Large intestine (tissue), 3 donors: Measurements from ENCODE around the gene CD40. TPM values are rescaled to one million over a fixed set of nuclear protein-coding genes. Genes with fewer than 3 reads are reported as not detected.

ENCODE experiments used
- DNase-seq, 2 donors: peaks; one replicate each; pipeline versions ENCODE4 v3.0.0 to v3.0.0-alpha.2; 2013
- H3K27ac ChIP-seq: one replicate; pipeline ENCODE4 v1.5.1; 2013; ENCODE audit warnings: low read length
- H3K27me3 ChIP-seq: 2 replicates; pipeline ENCODE4 v1.6.1; 2013; ENCODE audit warnings: low read length; ENCODE audit not compliant: control insufficient read depth, insufficient read depth
- H3K36me3 ChIP-seq: 2 replicates; pipeline ENCODE4 v1.6.1; 2013; ENCODE audit warnings: low read length; ENCODE audit not compliant: control insufficient read depth, insufficient read depth
- H3K4me1 ChIP-seq: one replicate; pipeline ENCODE4 v1.6.1; 2013; ENCODE audit warnings: low read length; ENCODE audit not compliant: control insufficient read depth, insufficient read depth
- H3K4me3 ChIP-seq: one replicate; pipeline ENCODE4 v1.5.1; 2013; ENCODE audit warnings: low read length
- H3K9me3 ChIP-seq: one replicate; pipeline ENCODE4 v1.6.1; 2013; ENCODE audit warnings: mild to moderate bottlenecking, low read depth, low read length, moderate library complexity; ENCODE audit not compliant: control insufficient read depth
- WGBS: methylation state at CpG from one replicate; pipeline ENCODE4 v1.1.5; 2013; ENCODE audit warnings: low lambda C conversion rate; ENCODE audit not compliant: insufficient coverage; 5-methylcytosine and 5-hydroxymethylcytosine counted together
- polyA plus RNA-seq: library from polyadenylated mRNA; unstranded; fragments of 120-200 nt; gene quantifications from one replicate; pipeline ENCODE4 v1.2.1, GENCODE V29; 2013

CD40 gene
- polyA plus RNA-seq, 1 donor = 2.8 TPM

GRCh38 chr20:46081074-46081473 is 37.0 kb upstream of the CD40 start:
- Histone ChIP-seq H3K4me1 (no peaks in the 10 kb centered on the region), H3K36me3 (peaks cover 22% of the 10 kb centered on the region)

GRCh38 chr20:46083101-46083500 is 35.0 kb upstream of the CD40 start:
- H3K4me1 ChIP-seq = peaks cover 6% of the 10 kb centered on the region
- no peaks in the 10 kb centered on the region for H3K9me3 ChIP-seq
- H3K27ac ChIP-seq = no peak overlapping the region
- no peak for DNase-seq
- H3K36me3 ChIP-seq = peaks cover 10% of the 10 kb centered on the region
- no peaks in the 10 kb centered on the region for H3K27me3 ChIP-seq
- no CpG with 5 or more reads among the region's 6 CpGs for WGBS
- no peak overlapping the region for H3K4me3 ChIP-seq

More at GRCh38 chr20:46081074-46081473, 37.0 kb upstream of the CD40 start:
- DNase-seq = no peak
- no peak overlapping the region for H3K27ac ChIP-seq
- 100% methylated on average over 1 of the region's 1 CpG for WGBS
- H3K27me3 ChIP-seq = no peaks in the 10 kb centered on the region
- no peak overlapping the region for H3K4me3 ChIP-seq
- H3K9me3 ChIP-seq = no peaks in the 10 kb centered on the region

GRCh38 chr20:46083531-46084061 is 34.5 kb upstream of the CD40 start:
- no peak overlapping the region for H3K27ac ChIP-seq
- DNase-seq = no peak
- H3K9me3 ChIP-seq = no peaks in the 10 kb centered on the region
- H3K27me3 ChIP-seq = no peaks in the 10 kb centered on the region
- H3K4me3 ChIP-seq = no peak overlapping the region
- peaks cover 5% of the 10 kb centered on the region for H3K36me3 ChIP-seq
- peaks cover 9% of the 10 kb centered on the region for H3K4me1 ChIP-seq
- no CpG with 5 or more reads among the region's 1 CpG for WGBS

- H3K4me1 ChIP-seq = peaks cover 9% of the 10 kb centered on the region
- H3K36me3 ChIP-seq = no peaks in the 10 kb centered on the region
- no peak for DNase-seq
- no peak overlapping the region for H3K27ac ChIP-seq
- H3K4me3 ChIP-seq = no peak overlapping the region
- no peaks in the 10 kb centered on the region for H3K9me3 ChIP-seq
- no CpG with 5 or more reads among the region's 3 CpGs for WGBS
- no peaks in the 10 kb centered on the region for H3K27me3 ChIP-seq
Observed at GRCh38 chr20:46084805-46085178, 33.3 kb upstream of the CD40 start.

- H3K27me3 ChIP-seq = no peaks in the 10 kb centered on the region
- peaks cover 9% of the 10 kb centered on the region for H3K4me1 ChIP-seq
- no peak overlapping the region for H3K4me3 ChIP-seq
- 0% methylated on average over 1 of the region's 4 CpGs for WGBS
- no peak overlapping the region for H3K27ac ChIP-seq
- H3K9me3 ChIP-seq = no peaks in the 10 kb centered on the region
- H3K36me3 ChIP-seq = no peaks in the 10 kb centered on the region
- peak in 1 of 2 donors; percentile 35 for DNase-seq
Observed at GRCh38 chr20:46085179-46085851, 32.8 kb upstream of the CD40 start.

GRCh38 chr20:46087161-46087560 is 31.0 kb upstream of the CD40 start:
- Histone ChIP-seq H3K4me3 (no peak overlapping the region), H3K36me3 (no peaks in the 10 kb centered on the region), H3K27ac (no peak overlapping the region), H3K4me1 (peaks cover 9% of the 10 kb centered on the region), H3K9me3 (peaks cover 3% of the 10 kb centered on the region), H3K27me3 (no peaks in the 10 kb centered on the region)
- no peak for DNase-seq
- WGBS = no CpG with 5 or more reads among the region's 8 CpGs

- H3K27me3 ChIP-seq = no peaks in the 10 kb centered on the region
- peak in 1 of 2 donors; percentile 8 for DNase-seq
- peak overlapping the region; percentile 92 for H3K4me3 ChIP-seq
- peaks cover 3% of the 10 kb centered on the region for H3K9me3 ChIP-seq
- H3K27ac ChIP-seq = peak overlapping the region; percentile 83
- 0% methylated on average over 2 of the region's 22 CpGs for WGBS
- H3K4me1 ChIP-seq = peaks cover 9% of the 10 kb centered on the region
- no peaks in the 10 kb centered on the region for H3K36me3 ChIP-seq
Observed at GRCh38 chr20:46088409-46089166, 29.5 kb upstream of the CD40 start.

- peaks cover 3% of the 10 kb centered on the region for H3K9me3 ChIP-seq
- no peak for DNase-seq
- no CpG with 5 or more reads among the region's 31 CpGs for WGBS
- peak overlapping the region; percentile 92 for H3K4me3 ChIP-seq
- no peaks in the 10 kb centered on the region for H3K27me3 ChIP-seq
- peak overlapping the region; percentile 83 for H3K27ac ChIP-seq
- peaks cover 9% of the 10 kb centered on the region for H3K4me1 ChIP-seq
- H3K36me3 ChIP-seq = no peaks in the 10 kb centered on the region
Observed at GRCh38 chr20:46089167-46089416, 29.0 kb upstream of the CD40 start.

GRCh38 chr20:46089417-46090388 is 28.4 kb upstream of the CD40 start, which contains the start of gene NCOA5:
TSS of gene NCOA5 (minus strand) at chr20:46089962. CDS start at chr20:46079424, 10,538 bp downstream.
- Histone ChIP-seq H3K27me3 (no peaks in the 10 kb centered on the region), H3K36me3 (no peaks in the 10 kb centered on the region), H3K4me3 (peak within 1 kb of the TSS; percentile 92), H3K9me3 (peaks cover 3% of the 10 kb centered on the region), H3K4me1 (peaks cover 9% of the 10 kb centered on the region), H3K27ac (peak within 1 kb of the TSS; percentile 83)
- 10% methylated on average over 1 of the region's 100 CpGs for WGBS
- peak; percentile 97 to 98 for DNase-seq
